GM18505 (cell line): ENCODE measurements around the gene ASPM.
"Not testable (repeated sequence)": the region's sequence is repeated elsewhere in the genome, so short reads cannot be mapped to it uniquely, and the experiment has no call there.

Source experiments
- ATAC-seq: cut with Tn5 transposase; IDR thresholded peaks from one replicate; pipeline ENCODE4 v1.9.1; 2021; ENCODE audit not compliant: unreplicated experiment
- POLR2A ChIP-seq: IDR thresholded peaks from 4 replicates; pipeline ENCODE4 v1.6.1; 2011; ENCODE audit warnings: borderline replicate concordance; ENCODE audit not compliant: insufficient read depth, insufficient read length; ENCODE audit errors: extremely low read depth

Gene ASPM

GRCh38 chr1:197130677-197131304, 15.7 kb downstream of the ASPM start:
- TF ChIP-seq POLR2A, result no peak
- no peak for ATAC-seq

- no peak for ATAC-seq
- TF ChIP-seq POLR2A, result no peak
These were observed 16.8 kb downstream of the ASPM start for GRCh38 chr1:197129698-197130097.

GRCh38 chr1:197127246-197127912, 19.1 kb downstream of the ASPM start:
- no peak for TF ChIP-seq POLR2A
- ATAC-seq, result no peak

- no peak for ATAC-seq
- TF ChIP-seq POLR2A, result no peak
These were observed 19.8 kb downstream of the ASPM start for GRCh38 chr1:197126691-197127090.

- no peak for TF ChIP-seq POLR2A
- ATAC-seq, result no peak
These were observed 22.1 kb downstream of the ASPM start for GRCh38 chr1:197124376-197124775.

- TF ChIP-seq POLR2A, result no peak
- ATAC-seq, result no peak
These were observed 30.3 kb downstream of the ASPM start for GRCh38 chr1:197116156-197116555.

GRCh38 chr1:197106869-197107268, 39.6 kb downstream of the ASPM start:
- no peak for ATAC-seq
- no peak for TF ChIP-seq POLR2A

GRCh38 chr1:197103300-197103699, 43.2 kb downstream of the ASPM start:
- no peak for TF ChIP-seq POLR2A
- ATAC-seq, result no peak

GRCh38 chr1:197101978-197102377, 44.5 kb downstream of the ASPM start:
- no peak for TF ChIP-seq POLR2A
- no peak for ATAC-seq

GRCh38 chr1:197100677-197101076, 45.8 kb downstream of the ASPM start:
- TF ChIP-seq POLR2A, result no peak
- no peak for ATAC-seq

GRCh38 chr1:197099444-197099843, 47.0 kb downstream of the ASPM start:
- no peak for TF ChIP-seq POLR2A
- ATAC-seq, result no peak

- not testable (repeated sequence) for ATAC-seq
These were observed 49.5 kb downstream of the ASPM start for GRCh38 chr1:197096971-197097370.

GRCh38 chr1:197096137-197096536, 50.3 kb downstream of the ASPM start:
- ATAC-seq, result no peak
- TF ChIP-seq POLR2A, result no peak

GRCh38 chr1:197093226-197093885, 53.1 kb downstream of the ASPM start:
- ATAC-seq, result no peak
- no peak for TF ChIP-seq POLR2A
